ENCODE data around the gene MTUS2.
"Not testable (repeated sequence)": the region's sequence is repeated elsewhere in the genome, so short reads cannot be mapped to it uniquely, and the experiment has no call there.

The MTUS2 gene

GRCh38 chr13:28990378-28990777, 170.2 kb downstream of the MTUS2 start:
- H3K9me3 ChIP-seq (ENCODE audit: control insufficient read depth, insufficient read depth, low read depth, low read length); H3K4me1 ChIP-seq (ENCODE audit: control insufficient read depth, insufficient read depth, low read length); H3K9ac ChIP-seq (ENCODE audit: low read length); H3K27me3 ChIP-seq (ENCODE audit: control insufficient read depth, insufficient read depth, low read length); H3K27ac ChIP-seq (ENCODE audit: low read depth, low read length); H3K4me3 ChIP-seq (ENCODE audit: low read depth, low read length); H3K36me3 ChIP-seq (ENCODE audit: control insufficient read depth, insufficient read depth, low read length): not testable (repeated sequence)

GRCh38 chr13:28991764-28992163, 171.6 kb downstream of the MTUS2 start:
- Histone ChIP-seq H3K4me1 (ENCODE audit: control insufficient read depth, insufficient read depth, low read length) (no peaks in the 10 kb centered on the region), H3K27me3 (ENCODE audit: control insufficient read depth, insufficient read depth, low read length) (no peaks in the 10 kb centered on the region), H3K36me3 (ENCODE audit: control insufficient read depth, insufficient read depth, low read length) (no peaks in the 10 kb centered on the region), H3K4me3 (ENCODE audit: low read depth, low read length) (no peak overlapping the region), H3K9me3 (ENCODE audit: control insufficient read depth, insufficient read depth, low read depth, low read length) (peaks cover 5% of the 10 kb centered on the region; the same call in 1 of the 2 replicates), H3K27ac (ENCODE audit: low read depth, low read length) (no peak overlapping the region), H3K9ac (ENCODE audit: low read length) (no peak overlapping the region)

- no peaks in the 10 kb centered on the region for H3K27me3 ChIP-seq (ENCODE audit: control insufficient read depth, insufficient read depth, low read length)
- 0 out of 2 replicates have a peak, but pooled peaks cover 5% of the 10 kb centered on the region for H3K9me3 ChIP-seq (ENCODE audit: control insufficient read depth, insufficient read depth, low read depth, low read length)
- no peaks in the 10 kb centered on the region for H3K36me3 ChIP-seq (ENCODE audit: control insufficient read depth, insufficient read depth, low read length)
- H3K9ac ChIP-seq (ENCODE audit: low read length) = no peak overlapping the region
- no peak overlapping the region for H3K4me3 ChIP-seq (ENCODE audit: low read depth, low read length)
- no peaks in the 10 kb centered on the region for H3K4me1 ChIP-seq (ENCODE audit: control insufficient read depth, insufficient read depth, low read length)
- H3K27ac ChIP-seq (ENCODE audit: low read depth, low read length) = no peak overlapping the region
These were observed 180.7 kb downstream of the MTUS2 start for GRCh38 chr13:29000826-29001225.

GRCh38 chr13:29005035-29005762, 185.1 kb downstream of the MTUS2 start:
- Histone ChIP-seq H3K27me3 (ENCODE audit: control insufficient read depth, insufficient read depth, low read length) (no peaks in the 10 kb centered on the region), H3K27ac (ENCODE audit: low read depth, low read length) (no peak overlapping the region), H3K9me3 (ENCODE audit: control insufficient read depth, insufficient read depth, low read depth, low read length) (no peaks in the 10 kb centered on the region), H3K36me3 (ENCODE audit: control insufficient read depth, insufficient read depth, low read length) (no peaks in the 10 kb centered on the region), H3K4me3 (ENCODE audit: low read depth, low read length) (no peak overlapping the region), H3K9ac (ENCODE audit: low read length) (no peak overlapping the region), H3K4me1 (ENCODE audit: control insufficient read depth, insufficient read depth, low read length) (peaks cover 9% of the 10 kb centered on the region; the same call in 1 of the 2 replicates)

- Histone ChIP-seq H3K9ac (ENCODE audit: low read length) (no peak overlapping the region), H3K9me3 (ENCODE audit: control insufficient read depth, insufficient read depth, low read depth, low read length) (no peaks in the 10 kb centered on the region), H3K27ac (ENCODE audit: low read depth, low read length) (no peak overlapping the region), H3K36me3 (ENCODE audit: control insufficient read depth, insufficient read depth, low read length) (no peaks in the 10 kb centered on the region), H3K27me3 (ENCODE audit: control insufficient read depth, insufficient read depth, low read length) (no peaks in the 10 kb centered on the region), H3K4me3 (ENCODE audit: low read depth, low read length) (no peak overlapping the region), H3K4me1 (ENCODE audit: control insufficient read depth, insufficient read depth, low read length) (peaks cover 9% of the 10 kb centered on the region; the same call in 1 of the 2 replicates)
These were observed 185.6 kb downstream of the MTUS2 start for GRCh38 chr13:29005763-29006120.

- Histone ChIP-seq H3K9ac (ENCODE audit: low read length) (no peak overlapping the region), H3K4me1 (ENCODE audit: control insufficient read depth, insufficient read depth, low read length) (peaks cover 9% of the 10 kb centered on the region; the same call in 1 of the 2 replicates), H3K27me3 (ENCODE audit: control insufficient read depth, insufficient read depth, low read length) (no peaks in the 10 kb centered on the region), H3K4me3 (ENCODE audit: low read depth, low read length) (no peak overlapping the region), H3K9me3 (ENCODE audit: control insufficient read depth, insufficient read depth, low read depth, low read length) (no peaks in the 10 kb centered on the region), H3K27ac (ENCODE audit: low read depth, low read length) (no peak overlapping the region), H3K36me3 (ENCODE audit: control insufficient read depth, insufficient read depth, low read length) (no peaks in the 10 kb centered on the region)
These were observed 186.3 kb downstream of the MTUS2 start for GRCh38 chr13:29006359-29006850.

- no peaks in the 10 kb centered on the region for H3K9me3 ChIP-seq (ENCODE audit: control insufficient read depth, insufficient read depth, low read depth, low read length)
- no peak overlapping the region for H3K27ac ChIP-seq (ENCODE audit: low read depth, low read length)
- H3K9ac ChIP-seq (ENCODE audit: low read length) = no peak overlapping the region
- H3K4me3 ChIP-seq (ENCODE audit: low read depth, low read length) = no peak overlapping the region
- peaks cover 9% of the 10 kb centered on the region; the same call in 1 of the 2 replicates for H3K4me1 ChIP-seq (ENCODE audit: control insufficient read depth, insufficient read depth, low read length)
- no peaks in the 10 kb centered on the region for H3K27me3 ChIP-seq (ENCODE audit: control insufficient read depth, insufficient read depth, low read length)
- no peaks in the 10 kb centered on the region for H3K36me3 ChIP-seq (ENCODE audit: control insufficient read depth, insufficient read depth, low read length)
These were observed 188.2 kb downstream of the MTUS2 start for GRCh38 chr13:29008296-29008695.

- Histone ChIP-seq H3K27me3 (ENCODE audit: control insufficient read depth, insufficient read depth, low read length) (0 out of 2 replicates have a peak, but pooled peaks cover under 1% of the 10 kb centered on the region), H3K4me1 (ENCODE audit: control insufficient read depth, insufficient read depth, low read length) (no peaks in the 10 kb centered on the region), H3K9ac (ENCODE audit: low read length) (no peak overlapping the region), H3K9me3 (ENCODE audit: control insufficient read depth, insufficient read depth, low read depth, low read length) (no peaks in the 10 kb centered on the region), H3K4me3 (ENCODE audit: low read depth, low read length) (no peak overlapping the region), H3K27ac (ENCODE audit: low read depth, low read length) (no peak overlapping the region), H3K36me3 (ENCODE audit: control insufficient read depth, insufficient read depth, low read length) (no peaks in the 10 kb centered on the region)
These were observed 200.2 kb downstream of the MTUS2 start for GRCh38 chr13:29020314-29020713.

GRCh38 chr13:29021311-29021710, 201.2 kb downstream of the MTUS2 start:
- Histone ChIP-seq H3K4me3 (ENCODE audit: low read depth, low read length) (no peak overlapping the region), H3K27ac (ENCODE audit: low read depth, low read length) (no peak overlapping the region), H3K9ac (ENCODE audit: low read length) (no peak overlapping the region), H3K4me1 (ENCODE audit: control insufficient read depth, insufficient read depth, low read length) (no peaks in the 10 kb centered on the region), H3K36me3 (ENCODE audit: control insufficient read depth, insufficient read depth, low read length) (no peaks in the 10 kb centered on the region), H3K27me3 (ENCODE audit: control insufficient read depth, insufficient read depth, low read length) (0 out of 2 replicates have a peak, but pooled peaks cover 2% of the 10 kb centered on the region), H3K9me3 (ENCODE audit: control insufficient read depth, insufficient read depth, low read depth, low read length) (no peaks in the 10 kb centered on the region)

GRCh38 chr13:29021717-29022116, 201.6 kb downstream of the MTUS2 start:
- H3K9me3 ChIP-seq (ENCODE audit: control insufficient read depth, insufficient read depth, low read depth, low read length) = no peaks in the 10 kb centered on the region
- 0 out of 2 replicates have a peak, but pooled peaks cover 2% of the 10 kb centered on the region for H3K27me3 ChIP-seq (ENCODE audit: control insufficient read depth, insufficient read depth, low read length)
- no peak overlapping the region for H3K27ac ChIP-seq (ENCODE audit: low read depth, low read length)
- no peak overlapping the region for H3K9ac ChIP-seq (ENCODE audit: low read length)
- no peaks in the 10 kb centered on the region for H3K4me1 ChIP-seq (ENCODE audit: control insufficient read depth, insufficient read depth, low read length)
- no peaks in the 10 kb centered on the region for H3K36me3 ChIP-seq (ENCODE audit: control insufficient read depth, insufficient read depth, low read length)
- no peak overlapping the region for H3K4me3 ChIP-seq (ENCODE audit: low read depth, low read length)

- Histone ChIP-seq H3K36me3 (ENCODE audit: control insufficient read depth, insufficient read depth, low read length) (no peaks in the 10 kb centered on the region), H3K27ac (ENCODE audit: low read depth, low read length) (no peak overlapping the region), H3K4me3 (ENCODE audit: low read depth, low read length) (no peak overlapping the region), H3K27me3 (ENCODE audit: control insufficient read depth, insufficient read depth, low read length) (0 out of 2 replicates have a peak, but pooled peaks cover 2% of the 10 kb centered on the region), H3K4me1 (ENCODE audit: control insufficient read depth, insufficient read depth, low read length) (no peaks in the 10 kb centered on the region), H3K9ac (ENCODE audit: low read length) (no peak overlapping the region), H3K9me3 (ENCODE audit: control insufficient read depth, insufficient read depth, low read depth, low read length) (no peaks in the 10 kb centered on the region)
These were observed 202.3 kb downstream of the MTUS2 start for GRCh38 chr13:29022410-29022809.
